Activated CD4-positive, alpha-beta T cell treated with anti-CD3 and anti-CD28 coated beads for 4 hours (primary cell): ENCODE measurements around the gene SEC24D.

ENCODE experiments used
- DNase-seq, 2 donors: peaks; one replicate each; pipeline ENCODE4 v3.0.0-alpha.2; 2020

SEC24D gene

GRCh38 chr4:118843237-118843636 lies 7.3 kb upstream of the SEC24D start:
- no peak for DNase-seq

GRCh38 chr4:118842055-118842454 lies 6.1 kb upstream of the SEC24D start:
- no peak for DNase-seq

- no peak for DNase-seq
These were observed 3.4 kb upstream of the SEC24D start for GRCh38 chr4:118839221-118839927.

GRCh38 chr4:118837121-118837507 lies 1.2 kb upstream of the SEC24D start:
- no peak for DNase-seq

GRCh38 chr4:118836301-118837120 lies 585 bp upstream of the SEC24D start:
- DNase-seq = peak; percentile 52 to 60

- peak; percentile 30 to 39 for DNase-seq
These were observed 861 bp downstream of the SEC24D start for GRCh38 chr4:118834960-118835569.

GRCh38 chr4:118834070-118834469 lies 1.9 kb downstream of the SEC24D start:
- no peak for DNase-seq

GRCh38 chr4:118833192-118833820 lies 2.6 kb downstream of the SEC24D start:
- DNase-seq = no peak

GRCh38 chr4:118829107-118829506 lies 6.8 kb downstream of the SEC24D start:
- no peak for DNase-seq

GRCh38 chr4:118826723-118827444 lies 9.0 kb downstream of the SEC24D start:
- DNase-seq = no peak

- DNase-seq = no peak
These were observed 10.1 kb downstream of the SEC24D start for GRCh38 chr4:118825799-118826198.

- no peak for DNase-seq
These were observed 11.8 kb downstream of the SEC24D start for GRCh38 chr4:118824141-118824540.

GRCh38 chr4:118823471-118823870 lies 12.5 kb downstream of the SEC24D start:
- DNase-seq = no peak

GRCh38 chr4:118821590-118822293 lies 14.2 kb downstream of the SEC24D start:
- DNase-seq = no peak

- DNase-seq = no peak
These were observed 18.6 kb downstream of the SEC24D start for GRCh38 chr4:118817178-118817930.

GRCh38 chr4:118816538-118817177 lies 19.3 kb downstream of the SEC24D start:
- no peak for DNase-seq

- DNase-seq = no peak
These were observed 21.0 kb downstream of the SEC24D start for GRCh38 chr4:118814891-118815290.

- DNase-seq = no peak
These were observed 21.9 kb downstream of the SEC24D start for GRCh38 chr4:118814058-118814457.

GRCh38 chr4:118813561-118813960 lies 22.4 kb downstream of the SEC24D start:
- no peak for DNase-seq

- DNase-seq = no peak
These were observed 24.1 kb downstream of the SEC24D start for GRCh38 chr4:118811832-118812231.
